ENCODE results near the gene TMEM176A.

DNA sequence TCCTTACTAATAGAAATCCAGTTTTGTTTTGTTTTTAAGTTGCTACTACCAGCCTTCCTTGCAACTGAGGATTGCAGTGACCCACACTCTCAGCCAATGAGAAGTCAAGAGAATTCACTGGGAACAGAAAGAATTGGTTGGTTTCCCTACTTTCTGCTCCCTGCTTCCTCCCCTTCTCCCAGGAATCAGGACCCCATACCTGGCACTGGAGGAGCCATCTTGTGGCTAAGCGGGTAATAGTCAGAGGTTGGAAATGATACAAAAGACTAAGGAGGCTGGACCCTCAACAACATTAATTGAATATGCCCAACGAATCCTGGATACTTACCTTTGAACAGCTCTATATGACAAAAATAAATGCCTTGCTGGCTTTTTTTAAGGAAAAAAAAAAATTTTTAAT, 6.3 kb downstream of the TMEM176A start:
- TF ChIP-seq, protein P1, sequence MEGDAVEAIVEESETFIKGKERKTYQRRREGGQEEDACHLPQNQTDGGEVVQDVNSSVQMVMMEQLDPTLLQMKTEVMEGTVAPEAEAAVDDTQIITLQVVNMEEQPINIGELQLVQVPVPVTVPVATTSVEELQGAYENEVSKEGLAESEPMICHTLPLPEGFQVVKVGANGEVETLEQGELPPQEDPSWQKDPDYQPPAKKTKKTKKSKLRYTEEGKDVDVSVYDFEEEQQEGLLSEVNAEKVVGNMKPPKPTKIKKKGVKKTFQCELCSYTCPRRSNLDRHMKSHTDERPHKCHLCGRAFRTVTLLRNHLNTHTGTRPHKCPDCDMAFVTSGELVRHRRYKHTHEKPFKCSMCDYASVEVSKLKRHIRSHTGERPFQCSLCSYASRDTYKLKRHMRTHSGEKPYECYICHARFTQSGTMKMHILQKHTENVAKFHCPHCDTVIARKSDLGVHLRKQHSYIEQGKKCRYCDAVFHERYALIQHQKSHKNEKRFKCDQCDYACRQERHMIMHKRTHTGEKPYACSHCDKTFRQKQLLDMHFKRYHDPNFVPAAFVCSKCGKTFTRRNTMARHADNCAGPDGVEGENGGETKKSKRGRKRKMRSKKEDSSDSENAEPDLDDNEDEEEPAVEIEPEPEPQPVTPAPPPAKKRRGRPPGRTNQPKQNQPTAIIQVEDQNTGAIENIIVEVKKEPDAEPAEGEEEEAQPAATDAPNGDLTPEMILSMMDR (conservative IDR thresholded peaks at IDR 0.05 in 1 of 2, IDR thresholded peaks at IDR 0.05 in 1 of 2; ENCODE audit: low read depth in 1 of 2, low read length in 2 of 2): no peak
- TF ChIP-seq EZH2 (IDR thresholded peaks at IDR 0.05; ENCODE audit: low read length, missing control alignments): no peak
